Naive B cell (primary cell): ENCODE measurements around the gene L3MBTL3. TPM values are rescaled to one million over a fixed set of nuclear protein-coding genes. Genes with fewer than 3 reads are reported as not detected.
A peak's percentile ranks its signal among the peaks of the same experiment; 100 is the strongest.

Experiments
- ATAC-seq, 2 donors: fragments of 150-1000 bp; cut with Tn5 transposase; 2 replicates each; pipeline ENCODE4 v1.10.0; 2021; ENCODE audit warnings: low read depth in 2 of 2, mild to moderate bottlenecking in 2 of 2, moderate library complexity in 2 of 2
- DNase-seq: peaks from one replicate; pipeline ENCODE4 v3.0.0; 2022
- H3K27ac Mint-ChIP-seq, 6 donors: one replicate each; pipeline ENCODE4 v1.8.0; 2020 to 2022; ENCODE audit warnings: mild to moderate bottlenecking in 6 of 6, mixed read lengths in 6 of 6, moderate library complexity in 5 of 6, inconsistent platforms in 2 of 6
- H3K27me3 Mint-ChIP-seq, 3 donors: one replicate each; pipeline ENCODE4 v1.8.0; 2021 to 2022; ENCODE audit warnings: mixed read lengths in 3 of 3, mild to moderate bottlenecking in 1 of 3
- H3K36me3 Mint-ChIP-seq, 2 donors: one replicate each; pipeline ENCODE4 v1.8.0; 2020 to 2022; ENCODE audit warnings: mixed read lengths in 2 of 2, inconsistent platforms in 1 of 2, mild to moderate bottlenecking in 1 of 2
- H3K4me1 Mint-ChIP-seq, 3 donors: one replicate each; pipeline ENCODE4 v1.8.0; 2020 to 2022; ENCODE audit warnings: mixed read lengths in 3 of 3, inconsistent platforms in 1 of 3, mild to moderate bottlenecking in 1 of 3, moderate library complexity in 1 of 3
- H3K4me3 Mint-ChIP-seq, 8 donors: one replicate each; pipeline ENCODE4 v1.8.0; 2020 to 2022; ENCODE audit warnings: mild to moderate bottlenecking in 8 of 8, mixed read lengths in 8 of 8, moderate library complexity in 8 of 8, inconsistent platforms in 2 of 8
- H3K9me3 Mint-ChIP-seq, 7 donors: one replicate each; pipeline ENCODE4 v1.8.0; 2020 to 2022; ENCODE audit warnings: mixed read lengths in 7 of 7, mild to moderate bottlenecking in 5 of 7, inconsistent platforms in 2 of 7, moderate library complexity in 1 of 7
- polyA plus RNA-seq, 6 donors: library from polyadenylated mRNA; unstranded; fragments of 300-500 nt; fragmentation: Illumina TruSeq; gene quantifications; one replicate each; pipeline ENCODE4 v1.2.3, GENCODE V29; 2021; ENCODE audit warnings: low read depth in 6 of 6

Gene L3MBTL3
- 10 to 100 TPM; 11.0 to 21.8 (median 16.6) TPM for polyA plus RNA-seq

DNA sequence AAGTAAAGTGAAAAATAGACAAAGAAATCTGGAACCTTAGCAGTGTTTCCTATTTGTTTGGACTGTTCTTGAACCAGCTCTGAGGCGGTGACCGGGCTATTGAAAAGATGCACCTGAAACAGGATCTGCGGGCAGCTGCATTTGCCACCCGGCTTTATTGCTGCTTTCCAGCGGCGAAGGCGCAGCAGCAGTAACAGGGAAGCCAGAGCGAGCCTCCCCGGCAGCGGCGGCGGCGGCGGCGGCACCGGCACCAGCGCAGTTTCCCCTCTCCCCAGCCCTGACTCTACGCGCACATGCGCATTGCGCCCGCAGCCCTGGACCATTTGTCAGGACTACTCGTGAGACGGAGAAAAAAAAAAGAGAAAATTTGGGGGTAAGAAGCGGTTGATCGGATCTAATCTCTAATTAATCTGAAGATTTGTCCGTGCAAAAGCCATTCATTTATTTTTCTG, at the start of gene L3MBTL3:
L3MBTL3 (plus strand) TSS at position 290 of the 452 bp plus-strand sequence. CDS start 24,119 bp downstream, outside the sequence.
- H3K27me3 Mint-ChIP-seq, result no peaks in the 10 kb centered on the region
- H3K9me3 Mint-ChIP-seq, result no peaks in the 10 kb centered on the region
- H3K27ac Mint-ChIP-seq, result peak within 1 kb of the TSS; percentile 84 to 100 (median 94)
- DNase-seq (peak; percentile 83), ATAC-seq (peak; percentile 69 to 73)
- H3K4me1 Mint-ChIP-seq, result peaks cover 8 to 15% (median 9%) of the 10 kb centered on the region in 3 donors
- peak within 1 kb of the TSS; percentile 88 to 100 (median 100) for H3K4me3 Mint-ChIP-seq
- peaks cover 0 to 11% of the 10 kb centered on the region in 2 donors for H3K36me3 Mint-ChIP-seq

DNA sequence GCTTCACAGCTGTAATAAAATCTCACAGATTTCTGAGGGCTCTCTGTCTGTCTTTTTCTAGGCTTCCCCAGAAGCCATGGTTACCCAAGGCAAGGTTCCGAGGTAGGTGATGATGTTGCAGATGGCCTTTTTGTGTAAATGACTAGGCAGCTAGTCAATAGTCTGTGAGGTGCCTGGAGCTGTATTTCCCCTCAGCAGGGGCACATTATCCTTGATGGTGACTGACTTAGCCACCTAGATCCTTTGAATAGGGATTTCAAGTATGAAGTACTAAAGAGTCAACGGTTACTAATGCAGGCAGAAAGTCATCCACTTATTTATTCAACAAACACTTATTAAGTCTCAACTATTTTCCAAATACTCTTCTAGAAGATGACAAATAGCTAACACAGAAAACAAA, 49.3 kb upstream of the L3MBTL3 start:
- peaks cover 0 to 7% of the 10 kb centered on the region in 2 donors for H3K36me3 Mint-ChIP-seq
- H3K4me3 Mint-ChIP-seq, result no peak overlapping the region
- H3K9me3 Mint-ChIP-seq, result peaks cover 0 to 8% (median 2%) of the 10 kb centered on the region in 7 donors
- no peak overlapping the region for H3K27ac Mint-ChIP-seq
- peaks cover 13 to 26% (median 23%) of the 10 kb centered on the region in 3 donors for H3K27me3 Mint-ChIP-seq
- ATAC-seq (no peak), DNase-seq (no peak)
- no peaks in the 10 kb centered on the region for H3K4me1 Mint-ChIP-seq

DNA sequence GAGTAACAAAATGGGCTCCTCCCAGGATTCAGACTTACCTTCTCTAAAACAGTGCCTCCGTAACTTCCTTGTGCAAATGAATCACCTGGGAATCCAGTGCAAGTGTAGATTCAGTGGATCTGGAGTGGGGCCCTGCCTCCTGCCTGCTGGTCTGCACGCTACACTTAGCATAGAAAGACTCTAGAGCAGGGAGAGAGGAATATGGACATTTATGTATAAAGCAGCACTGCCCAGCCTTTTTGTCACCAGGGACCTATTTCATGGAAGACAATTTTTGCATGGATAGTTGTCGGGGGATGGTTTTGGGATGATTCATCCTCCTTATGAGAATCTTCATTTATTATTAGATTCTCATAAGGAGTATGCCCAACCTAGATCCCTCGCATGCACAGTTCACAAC, 42.3 kb upstream of the L3MBTL3 start:
- DNase-seq (no peak), ATAC-seq (no peak)
- Mint-ChIP-seq H3K27ac (no peak overlapping the region), H3K9me3 (peaks cover 0 to 38% (median 15%) of the 10 kb centered on the region in 7 donors), H3K4me1 (no peaks in the 10 kb centered on the region), H3K27me3 (peaks cover 1 to 9% (median 4%) of the 10 kb centered on the region in 3 donors), H3K36me3 (peaks cover 11 to 14% of the 10 kb centered on the region in 2 donors), H3K4me3 (no peak overlapping the region)

DNA sequence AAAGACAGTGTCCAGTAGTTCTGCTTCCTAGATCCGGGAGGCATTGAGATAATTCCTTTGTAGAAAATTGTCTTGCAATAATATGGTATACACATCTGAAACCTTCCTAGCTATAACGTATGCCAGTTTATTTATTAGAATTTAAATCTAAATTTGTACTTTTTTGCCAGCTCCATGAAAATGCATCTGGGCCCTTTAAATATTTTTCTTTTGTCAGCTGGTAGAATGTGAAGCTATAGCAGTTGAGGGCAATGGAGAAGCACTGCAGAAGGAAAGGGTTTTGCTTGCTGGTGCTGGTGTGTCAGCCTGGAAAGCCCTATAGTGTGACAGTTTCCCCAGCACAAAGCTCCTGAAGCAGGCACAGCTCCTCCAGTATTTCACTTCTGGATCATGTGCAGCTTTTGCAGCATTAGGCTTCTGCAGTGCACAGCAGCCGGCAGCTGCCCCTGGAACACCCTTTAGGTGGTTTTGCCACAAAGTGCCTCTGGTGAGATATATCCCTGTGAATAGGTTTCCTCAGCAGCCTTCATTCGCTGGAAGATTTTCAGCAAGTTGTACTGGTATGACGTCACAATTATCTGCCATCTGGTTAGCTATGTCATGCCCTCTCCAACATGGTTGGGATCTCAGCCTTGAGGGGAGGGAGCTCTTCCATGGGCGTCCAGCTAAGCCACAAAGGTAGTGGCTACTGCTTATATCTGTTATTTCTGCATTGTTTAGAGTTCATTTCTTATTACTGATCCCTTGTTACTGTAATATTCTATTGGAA, 40.0 kb upstream of the L3MBTL3 start:
- Mint-ChIP-seq H3K27ac (no peak overlapping the region), H3K4me1 (no peaks in the 10 kb centered on the region), H3K36me3 (peaks cover 11 to 14% of the 10 kb centered on the region in 2 donors), H3K4me3 (no peak overlapping the region), H3K9me3 (peaks cover 0 to 38% (median 15%) of the 10 kb centered on the region in 7 donors), H3K27me3 (peaks cover 0 to 9% (median 0%) of the 10 kb centered on the region in 3 donors)
- no peak for DNase-seq
- no peak for ATAC-seq

DNA sequence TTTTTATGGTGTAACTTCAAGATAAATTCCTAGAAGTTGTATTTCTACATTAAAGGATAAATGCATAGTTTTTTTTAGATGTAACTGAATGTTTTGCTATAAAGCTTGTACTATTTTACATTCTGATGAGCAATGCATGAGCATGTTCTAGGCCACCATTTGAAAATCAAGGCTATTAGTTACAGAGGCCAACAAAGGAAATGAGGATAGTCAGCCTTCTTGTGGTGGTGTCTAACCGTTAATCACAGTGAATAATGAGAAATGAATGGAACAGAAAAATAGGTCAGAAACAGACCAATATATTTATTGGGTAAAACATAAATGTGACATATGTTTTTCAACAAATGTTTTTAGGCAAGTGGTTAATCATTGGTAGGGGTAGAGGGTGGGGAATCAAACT, 37.6 kb upstream of the L3MBTL3 start:
- peaks cover 11 to 13% of the 10 kb centered on the region in 2 donors for H3K36me3 Mint-ChIP-seq
- no peak overlapping the region for H3K27ac Mint-ChIP-seq
- no peak for DNase-seq
- no peak for ATAC-seq
- H3K4me1 Mint-ChIP-seq, result no peaks in the 10 kb centered on the region
- H3K27me3 Mint-ChIP-seq, result peaks cover 0 to 14% (median 0%) of the 10 kb centered on the region in 3 donors
- H3K9me3 Mint-ChIP-seq, result peaks cover 0 to 38% (median 15%) of the 10 kb centered on the region in 7 donors
- no peak overlapping the region for H3K4me3 Mint-ChIP-seq

DNA sequence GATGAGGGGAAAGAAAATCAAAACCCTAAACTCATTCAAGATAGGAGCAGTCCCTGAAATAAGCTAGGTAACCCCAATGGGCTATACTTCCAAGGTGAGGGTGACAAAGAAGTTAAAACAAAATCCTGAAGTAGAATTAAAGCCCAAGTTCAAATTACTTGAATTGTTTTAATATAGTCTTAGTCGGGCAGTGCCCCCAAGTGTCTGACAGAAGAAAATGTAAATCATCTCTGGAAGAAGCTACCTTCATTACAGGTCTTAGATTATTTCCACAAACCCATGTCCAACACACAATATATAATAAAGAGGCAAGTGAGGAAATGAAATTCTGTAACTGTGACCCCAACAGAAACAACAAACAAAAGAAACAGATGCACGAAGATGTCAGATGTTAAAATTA, 36.8 kb upstream of the L3MBTL3 start:
- Mint-ChIP-seq H3K27ac (no peak overlapping the region), H3K4me3 (no peak overlapping the region), H3K36me3 (peaks cover 10 to 11% of the 10 kb centered on the region in 2 donors), H3K9me3 (peaks cover 0 to 35% (median 15%) of the 10 kb centered on the region in 7 donors), H3K4me1 (no peaks in the 10 kb centered on the region), H3K27me3 (peaks cover 0 to 14% (median 0%) of the 10 kb centered on the region in 3 donors)
- no peak for DNase-seq
- ATAC-seq, result no peak

DNA sequence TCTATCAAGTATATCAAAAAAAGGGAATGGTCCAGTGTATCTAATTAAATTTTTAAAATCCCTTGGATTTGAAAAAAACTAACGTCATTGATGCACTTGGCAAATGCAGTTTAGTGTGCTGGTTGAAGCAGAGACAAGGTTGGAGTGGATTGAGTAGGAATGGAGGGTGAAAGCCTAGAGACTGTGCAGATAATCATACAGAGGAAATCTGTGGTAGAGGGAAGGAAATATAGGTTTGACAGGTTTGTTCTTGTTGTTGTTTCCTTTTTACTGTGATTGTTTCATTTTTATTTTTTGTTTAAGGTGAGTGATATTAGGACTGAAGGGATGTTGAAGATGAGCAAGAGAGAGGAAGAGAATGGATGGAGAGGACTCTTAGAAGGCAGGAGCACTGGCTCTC, 29.0 kb upstream of the L3MBTL3 start:
- Mint-ChIP-seq H3K9me3 (no peaks in the 10 kb centered on the region), H3K27me3 (peaks cover 0 to 6% (median 0%) of the 10 kb centered on the region in 3 donors), H3K27ac (peak overlapping the region in 2 of 6 donors; percentile 15 to 51), H3K36me3 (no peaks in the 10 kb centered on the region), H3K4me1 (no peaks in the 10 kb centered on the region), H3K4me3 (peak overlapping the region in 1 of 8 donors; percentile 0)
- ATAC-seq (no peak), DNase-seq (no peak)

DNA sequence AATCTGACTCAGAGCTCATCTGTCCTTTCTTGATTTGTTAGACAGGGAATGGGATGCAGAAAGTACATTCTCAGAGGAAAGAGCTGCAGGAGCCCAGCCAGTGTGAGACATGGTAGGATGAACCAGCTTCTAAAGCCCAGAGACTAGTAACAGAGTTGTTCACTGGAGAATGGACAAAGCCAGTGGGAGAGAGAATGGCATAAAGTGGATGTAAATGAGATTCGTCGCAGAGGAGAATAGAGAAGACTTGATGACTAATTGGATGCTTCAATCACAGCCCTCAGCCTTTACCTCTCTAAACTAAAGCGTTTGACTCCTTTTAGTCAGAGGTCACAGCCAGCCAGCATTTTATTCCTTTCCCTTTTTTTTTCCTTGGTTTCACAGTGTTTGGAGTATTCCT, 25.5 kb upstream of the L3MBTL3 start:
- no peak overlapping the region for H3K27ac Mint-ChIP-seq
- no peaks in the 10 kb centered on the region for H3K36me3 Mint-ChIP-seq
- no peaks in the 10 kb centered on the region for H3K9me3 Mint-ChIP-seq
- H3K4me1 Mint-ChIP-seq, result no peaks in the 10 kb centered on the region
- DNase-seq (no peak), ATAC-seq (no peak)
- H3K27me3 Mint-ChIP-seq, result peaks cover 0 to 7% (median 0%) of the 10 kb centered on the region in 3 donors
- no peak overlapping the region for H3K4me3 Mint-ChIP-seq

DNA sequence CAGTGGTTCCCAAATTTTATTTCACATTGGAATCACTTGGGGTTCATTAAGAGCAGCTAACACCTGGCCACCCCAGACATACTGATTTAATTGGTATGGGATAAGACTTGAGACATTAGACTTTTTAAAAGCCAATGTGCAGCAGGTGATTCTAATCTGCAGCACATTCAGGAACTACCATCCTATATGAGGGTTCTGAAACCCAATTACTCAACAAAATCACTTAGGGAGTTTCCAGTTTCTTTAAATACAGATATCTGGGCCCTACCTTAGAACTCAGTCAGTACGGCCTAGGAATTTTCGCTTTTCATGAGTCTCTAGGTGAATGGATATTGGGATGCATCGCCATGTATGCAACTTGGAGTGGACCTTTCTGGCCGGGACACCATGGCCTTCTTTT, 24.0 kb upstream of the L3MBTL3 start:
- H3K4me1 Mint-ChIP-seq, result no peaks in the 10 kb centered on the region
- H3K4me3 Mint-ChIP-seq, result no peak overlapping the region
- H3K27ac Mint-ChIP-seq, result no peak overlapping the region
- H3K27me3 Mint-ChIP-seq, result peaks cover 0 to 7% (median 7%) of the 10 kb centered on the region in 3 donors
- no peak for DNase-seq
- ATAC-seq, result no peak
- no peaks in the 10 kb centered on the region for H3K36me3 Mint-ChIP-seq
- no peaks in the 10 kb centered on the region for H3K9me3 Mint-ChIP-seq

DNA sequence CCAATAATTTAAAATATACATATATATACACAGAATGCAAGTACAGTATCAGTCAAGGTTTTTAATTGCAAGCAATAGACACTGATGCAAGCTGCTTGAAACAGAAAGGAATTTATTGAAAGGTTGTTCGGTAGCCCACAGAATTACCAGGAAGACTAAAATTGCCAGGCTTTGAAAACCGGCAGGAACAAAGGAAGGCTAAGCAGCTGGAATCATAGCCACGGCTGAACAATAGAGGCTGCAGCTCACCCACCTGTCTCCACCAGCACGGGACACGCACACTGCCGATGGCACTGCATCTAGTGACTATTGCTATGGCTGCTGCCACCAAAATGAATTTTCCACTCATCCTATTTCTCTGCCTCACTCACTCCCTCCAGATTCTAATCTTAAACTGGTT, 22.0 kb upstream of the L3MBTL3 start:
- H3K4me3 Mint-ChIP-seq, result no peak overlapping the region
- no peaks in the 10 kb centered on the region for H3K4me1 Mint-ChIP-seq
- H3K27me3 Mint-ChIP-seq, result peaks cover 0 to 14% (median 7%) of the 10 kb centered on the region in 3 donors
- DNase-seq (no peak), ATAC-seq (no peak)
- H3K27ac Mint-ChIP-seq, result no peak overlapping the region
- no peaks in the 10 kb centered on the region for H3K36me3 Mint-ChIP-seq
- no peaks in the 10 kb centered on the region for H3K9me3 Mint-ChIP-seq

DNA sequence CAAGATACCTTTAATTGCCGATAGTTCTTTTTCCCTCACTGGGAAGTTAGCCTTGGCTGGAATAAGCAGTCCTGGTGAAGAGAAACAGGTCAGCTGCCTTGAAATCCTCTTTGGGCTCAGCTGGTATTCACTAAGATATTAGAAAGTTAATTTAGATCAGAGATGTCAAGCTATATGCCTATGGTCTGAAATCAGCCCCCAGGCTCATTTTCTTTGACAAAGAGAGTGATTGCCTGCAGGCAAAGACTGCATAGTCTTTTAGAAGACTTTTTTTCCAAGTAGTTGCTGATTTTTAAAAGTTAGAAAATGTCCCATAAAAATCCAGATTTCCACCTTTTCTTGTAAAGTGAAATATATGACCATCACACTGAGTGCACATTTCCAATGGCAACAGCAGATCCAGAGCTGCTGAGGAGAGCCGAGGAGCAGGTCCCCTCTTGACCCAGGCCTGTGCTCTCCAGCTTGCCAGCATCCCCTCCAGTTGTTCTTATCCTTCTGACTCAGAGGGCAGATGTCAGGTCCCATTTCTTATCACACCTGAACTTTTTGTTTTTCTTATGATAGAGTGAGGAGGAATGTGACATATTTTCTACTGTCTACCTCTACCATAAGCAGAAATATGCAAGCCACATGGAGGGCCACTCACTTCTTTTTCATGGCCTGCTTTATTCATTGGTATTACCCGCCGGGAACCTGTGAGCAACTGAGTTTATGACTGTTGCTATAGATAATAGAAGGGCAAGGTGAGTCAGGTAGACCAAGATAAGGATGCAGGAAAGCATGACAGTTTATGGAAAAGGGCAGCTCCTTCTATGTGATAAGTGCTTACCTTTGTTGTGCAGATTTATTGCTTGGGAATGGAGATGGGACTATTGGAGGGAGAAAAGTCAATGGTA, 17.6 kb upstream of the L3MBTL3 start:
- H3K36me3 Mint-ChIP-seq, result no peaks in the 10 kb centered on the region
- no peak for ATAC-seq
- peaks cover 5 to 14% (median 7%) of the 10 kb centered on the region in 3 donors for H3K27me3 Mint-ChIP-seq
- no peaks in the 10 kb centered on the region for H3K4me1 Mint-ChIP-seq
- H3K27ac Mint-ChIP-seq, result no peak overlapping the region
- DNase-seq, result no peak
- no peaks in the 10 kb centered on the region for H3K9me3 Mint-ChIP-seq
- H3K4me3 Mint-ChIP-seq, result no peak overlapping the region

DNA sequence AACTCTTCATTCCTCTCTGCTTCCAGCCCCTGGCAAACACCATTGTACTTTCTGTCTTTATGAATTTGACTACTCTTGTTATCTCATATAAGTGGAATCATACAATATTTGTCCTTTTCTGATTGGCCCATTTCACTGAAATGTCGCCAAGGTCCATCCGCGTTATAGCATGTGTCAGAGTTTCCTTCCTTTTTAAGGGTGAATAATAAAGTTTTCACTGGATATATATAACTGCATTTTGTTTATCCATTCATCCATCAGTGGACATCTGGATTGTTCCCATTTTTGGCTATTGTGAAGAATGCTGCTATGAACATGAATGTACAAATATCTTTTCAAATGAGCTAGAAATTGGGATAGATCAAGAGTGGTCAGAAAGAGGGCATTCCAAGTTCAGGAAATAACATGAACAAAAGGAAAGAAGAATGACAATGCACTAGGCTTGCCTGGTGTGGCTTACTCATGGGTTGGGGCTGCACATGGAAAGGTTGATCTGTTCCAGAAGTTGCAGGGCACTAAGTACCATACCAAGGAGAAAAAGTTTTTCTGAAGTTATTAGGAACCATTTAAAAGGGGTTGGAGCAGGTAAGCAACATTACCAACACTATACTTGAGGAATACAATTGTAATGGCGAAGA, 10.0 kb upstream of the L3MBTL3 start:
- Mint-ChIP-seq H3K27me3 (peaks cover 4 to 9% (median 5%) of the 10 kb centered on the region in 3 donors), H3K36me3 (no peaks in the 10 kb centered on the region), H3K4me1 (peaks cover 0 to 9% (median 4%) of the 10 kb centered on the region in 3 donors), H3K4me3 (no peak overlapping the region), H3K27ac (no peak overlapping the region), H3K9me3 (peaks cover 0 to 1% (median 0%) of the 10 kb centered on the region in 7 donors)
- DNase-seq, result no peak
- no peak for ATAC-seq

DNA sequence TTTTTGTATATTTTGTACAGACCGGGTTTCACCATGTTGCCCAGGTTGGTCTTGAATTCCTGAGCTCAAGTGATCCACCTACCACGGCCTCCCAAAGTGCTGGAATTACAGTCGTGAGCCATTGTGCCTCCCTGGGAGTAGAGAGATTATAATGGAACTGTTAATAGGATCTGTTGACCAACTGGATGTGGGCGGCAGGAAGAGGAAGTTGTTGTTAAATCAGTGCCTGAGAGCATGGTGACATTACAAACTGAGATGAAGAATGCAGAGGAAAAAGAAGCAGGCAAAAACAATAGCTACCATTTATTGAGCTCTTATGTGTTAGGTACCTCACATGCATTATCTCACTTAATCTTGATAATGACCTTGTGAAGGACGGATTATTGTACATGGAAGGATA, 9.2 kb upstream of the L3MBTL3 start:
- H3K9me3 Mint-ChIP-seq, result peaks cover 0 to 1% (median 0%) of the 10 kb centered on the region in 7 donors
- DNase-seq (no peak), ATAC-seq (no peak)
- peaks cover 4 to 5% (median 5%) of the 10 kb centered on the region in 3 donors for H3K27me3 Mint-ChIP-seq
- no peak overlapping the region for H3K4me3 Mint-ChIP-seq
- peaks cover 0 to 9% (median 4%) of the 10 kb centered on the region in 3 donors for H3K4me1 Mint-ChIP-seq
- no peaks in the 10 kb centered on the region for H3K36me3 Mint-ChIP-seq
- H3K27ac Mint-ChIP-seq, result peak overlapping the region in 2 of 6 donors; percentile 30 to 68
